GOT3 (cell line): ENCODE results near the gene SYT14.
"Not testable (repeated sequence)": the region's sequence is repeated elsewhere in the genome, so short reads cannot be mapped to it uniquely, and the experiment has no call there.

Source experiments
- DNase-seq: peaks from one replicate; lab custom pipeline; 2025; ENCODE audit warnings: mixed read lengths; lab: John Stamatoyannopoulos, UW

Gene SYT14

GRCh38 chr1:209945377-209945776, 7.4 kb downstream of the SYT14 start:
- DNase-seq, result no peak

- DNase-seq, result no peak
Measured at GRCh38 chr1:209948155-209948554, 10.1 kb downstream of the SYT14 start.

GRCh38 chr1:209956116-209956515, 18.1 kb downstream of the SYT14 start:
- DNase-seq, result no peak

- no peak for DNase-seq
Measured at GRCh38 chr1:209959623-209960022, 21.6 kb downstream of the SYT14 start.

GRCh38 chr1:209960926-209961325, 22.9 kb downstream of the SYT14 start:
- no peak for DNase-seq

GRCh38 chr1:209962388-209962787, 24.4 kb downstream of the SYT14 start:
- DNase-seq, result no peak

GRCh38 chr1:209962856-209963255, 24.8 kb downstream of the SYT14 start:
- no peak for DNase-seq

GRCh38 chr1:209965996-209966395, 28.0 kb downstream of the SYT14 start:
- DNase-seq, result no peak

- DNase-seq, result not testable (repeated sequence)
Measured at GRCh38 chr1:209978721-209979120, 40.7 kb downstream of the SYT14 start.

GRCh38 chr1:209983953-209984352, 45.9 kb downstream of the SYT14 start:
- DNase-seq, result no peak

- no peak for DNase-seq
Measured at GRCh38 chr1:209985002-209985401, 47.0 kb downstream of the SYT14 start.

GRCh38 chr1:209988706-209989105, 50.7 kb downstream of the SYT14 start:
- DNase-seq, result no peak

- DNase-seq, result no peak
Measured at GRCh38 chr1:209989525-209989924, 51.5 kb downstream of the SYT14 start.

- no peak for DNase-seq
Measured at GRCh38 chr1:209993061-209993830, 55.2 kb downstream of the SYT14 start.

GRCh38 chr1:209996348-209996747, 58.3 kb downstream of the SYT14 start:
- DNase-seq, result no peak

- no peak for DNase-seq
Measured at GRCh38 chr1:209999005-209999404, 61.0 kb downstream of the SYT14 start.

- DNase-seq, result no peak
Measured at GRCh38 chr1:210001751-210002150, 63.7 kb downstream of the SYT14 start.

GRCh38 chr1:210003501-210003900, 65.5 kb downstream of the SYT14 start:
- DNase-seq, result no peak

- no peak for DNase-seq
Measured at GRCh38 chr1:210010161-210010560, 72.1 kb downstream of the SYT14 start.

- DNase-seq, result no peak
Measured at GRCh38 chr1:210021145-210021860, 83.3 kb downstream of the SYT14 start.

GRCh38 chr1:210022044-210022443, 84.0 kb downstream of the SYT14 start:
- DNase-seq, result no peak

GRCh38 chr1:210024282-210024681, 86.3 kb downstream of the SYT14 start:
- DNase-seq, result no peak

GRCh38 chr1:210024996-210025395, 87.0 kb downstream of the SYT14 start:
- no peak for DNase-seq

GRCh38 chr1:210025870-210026269, 87.9 kb downstream of the SYT14 start:
- no peak for DNase-seq
